WTC11 (cell line): ENCODE data around the gene CDCA4.

Source experiments
- SP1 ChIP-seq: sonication (generic); formaldehyde crosslinking; conservative IDR thresholded peaks from 2 replicates; pipeline ENCODE4 v1.8.1; 2022; ENCODE audit warnings: missing genetic modification reagents
- TF ChIP-seq, protein P1 (sequence below): fragments of 200-600 bp; IDR thresholded peaks from 2 replicates; pipeline ENCODE4 v1.8.0; 2022; ENCODE audit warnings: antibody characterized with exemption

- TF ChIP-seq, protein P1, sequence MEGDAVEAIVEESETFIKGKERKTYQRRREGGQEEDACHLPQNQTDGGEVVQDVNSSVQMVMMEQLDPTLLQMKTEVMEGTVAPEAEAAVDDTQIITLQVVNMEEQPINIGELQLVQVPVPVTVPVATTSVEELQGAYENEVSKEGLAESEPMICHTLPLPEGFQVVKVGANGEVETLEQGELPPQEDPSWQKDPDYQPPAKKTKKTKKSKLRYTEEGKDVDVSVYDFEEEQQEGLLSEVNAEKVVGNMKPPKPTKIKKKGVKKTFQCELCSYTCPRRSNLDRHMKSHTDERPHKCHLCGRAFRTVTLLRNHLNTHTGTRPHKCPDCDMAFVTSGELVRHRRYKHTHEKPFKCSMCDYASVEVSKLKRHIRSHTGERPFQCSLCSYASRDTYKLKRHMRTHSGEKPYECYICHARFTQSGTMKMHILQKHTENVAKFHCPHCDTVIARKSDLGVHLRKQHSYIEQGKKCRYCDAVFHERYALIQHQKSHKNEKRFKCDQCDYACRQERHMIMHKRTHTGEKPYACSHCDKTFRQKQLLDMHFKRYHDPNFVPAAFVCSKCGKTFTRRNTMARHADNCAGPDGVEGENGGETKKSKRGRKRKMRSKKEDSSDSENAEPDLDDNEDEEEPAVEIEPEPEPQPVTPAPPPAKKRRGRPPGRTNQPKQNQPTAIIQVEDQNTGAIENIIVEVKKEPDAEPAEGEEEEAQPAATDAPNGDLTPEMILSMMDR, result no peak
- no peak for TF ChIP-seq SP1 (CRISPR knock-in tag)
These were observed 2.3 kb upstream of the CDCA4 start for GRCh38 chr14:105023144-105023543.
